HG02759 (cell line): ENCODE measurements around the gene C16orf46.
A peak's percentile ranks its signal among the peaks of the same experiment; 100 is the strongest.
"Not testable (repeated sequence)": the region's sequence is repeated elsewhere in the genome, so short reads cannot be mapped to it uniquely, and the experiment has no call there.

Experiments used
- ATAC-seq: cut with Tn5 transposase; IDR thresholded peaks from one replicate; pipeline ENCODE4 v1.9.1; 2021; ENCODE audit warnings: mild to moderate bottlenecking, moderate library complexity; ENCODE audit not compliant: unreplicated experiment

Gene C16orf46, protein sequence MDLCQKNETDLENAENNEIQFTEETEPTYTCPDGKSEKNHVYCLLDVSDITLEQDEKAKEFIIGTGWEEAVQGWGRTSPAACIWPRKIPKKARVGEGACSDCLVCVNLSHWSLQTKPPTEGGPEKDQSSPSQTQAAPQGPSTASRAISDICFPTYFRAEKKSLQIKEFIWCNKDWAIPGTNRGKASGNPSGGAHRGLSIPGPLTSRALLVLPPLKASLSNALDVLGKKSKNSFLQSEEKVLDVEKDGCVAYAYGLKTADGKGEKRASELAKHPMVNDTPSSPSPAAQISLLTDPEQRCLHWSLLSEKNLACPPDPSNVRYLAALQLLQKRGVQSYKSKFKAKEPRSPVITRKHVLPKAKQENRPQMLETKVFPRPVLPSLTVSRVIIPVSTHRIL

DNA sequence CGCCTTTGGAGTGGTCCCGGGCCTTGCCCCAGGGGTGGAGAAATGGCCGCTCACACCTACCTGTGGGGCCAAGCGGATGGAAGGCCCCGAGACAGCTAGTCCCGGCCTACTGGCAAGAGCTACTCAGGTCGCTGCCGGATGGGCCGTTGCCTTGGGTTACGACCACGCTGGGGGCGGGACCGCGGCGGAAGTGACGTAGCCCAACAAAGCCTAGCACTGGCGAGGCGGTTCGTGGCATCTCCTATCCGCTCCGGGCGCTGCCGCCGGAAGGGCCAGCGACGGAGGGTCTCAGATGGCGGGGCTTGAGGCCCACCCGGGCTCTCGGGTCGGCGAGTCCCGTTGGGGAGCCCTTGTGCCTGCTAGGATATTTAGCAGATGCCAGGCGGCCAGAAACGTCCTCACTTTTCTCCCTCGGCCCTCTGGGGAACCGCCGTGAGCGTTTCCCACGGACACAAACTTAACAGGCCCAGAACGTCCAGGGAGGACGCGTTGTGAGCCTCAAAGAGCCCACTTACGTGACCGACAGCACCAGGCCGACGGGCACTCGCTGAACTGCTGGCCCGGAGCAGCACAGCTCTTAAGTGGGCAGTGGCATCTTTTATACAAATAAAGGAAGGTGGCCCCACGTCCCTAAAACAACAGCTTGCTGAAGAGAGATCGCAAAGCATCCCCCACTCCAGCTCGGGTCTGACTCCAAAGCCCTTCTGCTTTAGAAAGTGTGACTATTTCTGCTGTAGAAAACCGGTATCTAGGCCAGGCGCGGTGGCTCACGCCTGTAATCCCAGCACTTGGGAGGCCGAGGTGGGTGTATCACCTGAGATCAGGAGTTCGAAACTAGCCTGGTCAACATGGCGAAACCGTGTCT lies at the start of gene C16orf46:
C16orf46 (minus strand) TSS at position 163 of the 865 bp plus-strand sequence. CDS start 13,283 bp downstream, outside the sequence.
- ATAC-seq, result peak; percentile 95

- ATAC-seq, result no peak
Measured at GRCh38 chr16:81123092-81123852, 46.2 kb upstream of the C16orf46 start.

DNA sequence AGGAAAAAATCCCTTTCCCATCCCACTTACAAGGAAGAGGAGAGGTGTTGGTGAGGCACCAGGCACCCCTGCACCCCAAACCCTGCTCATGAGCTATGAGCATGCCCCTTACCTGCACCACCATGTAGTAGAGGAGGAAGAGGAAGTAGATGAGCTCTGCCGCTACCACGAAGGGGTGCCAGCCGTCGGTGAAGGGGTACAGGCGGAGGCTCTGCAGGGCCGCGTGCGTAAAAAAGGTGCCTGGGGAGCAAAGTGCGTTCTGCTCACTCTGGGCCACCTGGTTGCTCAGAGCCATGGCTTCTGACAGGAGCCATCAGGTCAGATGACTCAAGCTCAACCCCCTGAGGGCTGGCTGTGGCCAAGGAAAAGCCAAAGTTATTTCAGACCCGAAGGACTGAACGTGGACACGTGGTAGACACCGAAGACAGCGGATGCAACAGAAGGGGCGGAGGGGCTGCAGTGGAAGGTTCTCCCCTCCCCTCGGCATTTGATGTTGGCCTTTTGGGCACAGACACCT lies 44.5 kb upstream of the C16orf46 start:
- ATAC-seq, result no peak

- ATAC-seq, result no peak
Measured at GRCh38 chr16:81117436-81117835, 40.4 kb upstream of the C16orf46 start.

DNA sequence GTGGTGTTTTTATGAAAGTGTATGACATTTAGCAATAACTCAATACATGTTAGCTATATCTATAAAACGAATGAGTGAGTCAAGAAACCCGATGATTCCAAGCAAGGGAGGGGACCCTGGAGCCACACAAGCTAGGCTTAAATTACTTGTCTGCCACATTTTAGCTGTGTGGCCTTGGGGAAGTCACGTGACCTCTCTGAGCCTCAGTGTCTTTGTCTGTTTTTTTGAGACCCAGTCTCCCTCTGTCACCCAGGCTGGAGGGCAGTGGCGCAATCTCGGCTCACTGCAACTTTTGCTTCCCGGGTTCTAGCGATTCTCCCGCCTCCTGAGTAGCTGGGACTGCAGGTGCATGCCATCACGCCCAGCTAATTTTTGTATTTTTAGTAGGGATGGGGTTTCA lies 39.2 kb upstream of the C16orf46 start:
- ATAC-seq, result no peak

- ATAC-seq, result no peak
Measured at GRCh38 chr16:81112453-81112852, 35.4 kb upstream of the C16orf46 start.

- not testable (repeated sequence) for ATAC-seq
Measured at GRCh38 chr16:81109274-81109673, 32.2 kb upstream of the C16orf46 start.

DNA sequence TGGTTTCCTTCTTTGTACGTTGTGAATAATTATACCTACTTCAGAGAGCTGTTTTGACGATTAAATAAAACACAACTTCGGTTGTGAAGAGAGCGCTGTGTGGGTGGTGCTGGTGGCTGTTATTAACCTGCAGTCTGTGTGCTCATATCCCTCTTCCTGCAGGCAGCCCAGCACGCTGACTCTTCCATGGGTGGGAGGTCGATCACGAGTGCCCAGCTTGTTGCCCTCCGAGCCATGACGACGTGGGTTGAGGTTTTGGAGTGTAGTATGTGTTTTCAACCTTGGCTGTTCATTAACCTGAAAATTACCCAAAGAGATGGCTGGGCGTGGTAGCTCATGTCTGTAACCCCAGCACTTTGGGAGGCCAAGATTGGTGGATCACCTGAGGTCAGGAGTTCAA lies 30.5 kb upstream of the C16orf46 start:
- no peak for ATAC-seq

- ATAC-seq, result no peak
Measured at GRCh38 chr16:81106826-81107503, 29.9 kb upstream of the C16orf46 start.

DNA sequence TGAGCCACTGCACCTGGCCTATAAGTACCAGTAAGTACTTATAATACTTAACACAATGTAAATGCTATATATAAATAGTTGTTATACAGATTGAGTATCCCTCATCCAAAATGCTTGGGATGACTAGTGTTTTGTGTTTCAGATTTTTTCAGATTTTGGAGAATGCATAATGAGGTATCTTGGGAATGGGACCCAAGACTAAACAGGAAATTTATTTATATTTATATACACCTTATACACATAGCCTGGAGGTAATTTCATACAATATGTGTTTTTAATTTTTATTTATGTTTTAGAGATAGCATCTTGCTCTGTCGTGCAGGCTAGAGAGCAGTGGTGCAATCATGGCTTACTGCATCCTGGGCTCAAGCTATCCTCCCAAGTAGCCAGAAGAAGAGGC lies 28.9 kb upstream of the C16orf46 start:
- no peak for ATAC-seq

DNA sequence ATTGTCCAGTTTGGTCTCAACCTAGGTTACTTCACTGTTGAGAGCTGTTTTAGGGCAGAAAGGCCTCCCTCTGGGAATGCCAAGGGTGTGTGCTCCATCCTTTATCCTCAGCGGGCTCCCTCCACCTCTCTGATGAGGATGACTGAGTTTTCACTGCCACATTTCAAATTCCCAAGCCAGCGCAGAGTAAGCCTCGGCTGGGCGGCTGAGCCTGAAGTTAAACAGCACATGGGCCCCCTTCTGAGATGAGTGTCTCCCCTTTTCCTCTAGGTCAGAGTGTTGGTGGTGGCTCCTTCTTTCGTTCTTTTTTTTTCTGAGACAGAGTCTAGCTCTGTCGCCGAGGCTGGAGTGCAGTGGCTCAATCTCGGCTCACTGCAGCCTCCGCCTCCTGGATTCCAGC lies 24.7 kb upstream of the C16orf46 start:
- ATAC-seq, result no peak

DNA sequence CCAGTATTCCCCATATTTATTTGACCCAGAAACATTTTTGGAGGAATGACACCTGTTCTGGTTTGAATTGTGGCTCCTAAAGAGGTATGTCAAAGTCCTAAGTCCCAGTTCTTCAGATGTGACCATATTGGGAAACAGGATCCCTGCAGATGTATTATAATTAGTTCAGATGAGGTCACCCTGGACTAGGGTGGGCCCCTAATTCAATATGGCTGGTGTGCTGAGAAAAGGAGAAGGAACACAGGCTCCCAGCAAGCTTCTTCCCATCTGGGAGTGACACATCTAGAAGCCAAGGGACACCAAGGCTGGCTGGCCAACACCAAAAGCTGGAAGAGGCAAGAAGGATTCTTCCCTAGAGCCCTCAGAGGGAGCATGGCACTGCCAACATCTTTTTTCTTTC lies 22.9 kb upstream of the C16orf46 start:
- ATAC-seq, result no peak

DNA sequence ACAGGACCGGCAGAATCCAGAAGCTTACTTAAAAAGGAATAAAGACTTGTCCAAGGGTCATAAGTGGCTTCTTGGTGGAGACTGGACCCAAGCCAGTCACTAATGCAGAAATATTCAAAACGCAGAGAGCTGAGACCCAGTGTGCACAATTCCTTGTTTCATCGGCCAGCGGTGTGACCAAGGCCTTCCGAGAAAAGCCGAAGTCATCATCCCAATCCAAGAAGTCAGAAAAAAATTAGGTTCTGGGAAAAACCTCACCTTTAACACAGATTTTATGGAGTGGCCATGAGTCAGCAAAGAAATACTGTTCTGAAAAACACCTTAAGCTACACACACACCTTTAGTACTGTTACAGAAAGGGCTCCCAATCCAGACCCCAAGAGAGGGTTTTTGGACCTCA lies 20.2 kb upstream of the C16orf46 start:
- no peak for ATAC-seq

GRCh38 chr16:81096715-81097208 lies 19.7 kb upstream of the C16orf46 start:
- ATAC-seq, result no peak

DNA sequence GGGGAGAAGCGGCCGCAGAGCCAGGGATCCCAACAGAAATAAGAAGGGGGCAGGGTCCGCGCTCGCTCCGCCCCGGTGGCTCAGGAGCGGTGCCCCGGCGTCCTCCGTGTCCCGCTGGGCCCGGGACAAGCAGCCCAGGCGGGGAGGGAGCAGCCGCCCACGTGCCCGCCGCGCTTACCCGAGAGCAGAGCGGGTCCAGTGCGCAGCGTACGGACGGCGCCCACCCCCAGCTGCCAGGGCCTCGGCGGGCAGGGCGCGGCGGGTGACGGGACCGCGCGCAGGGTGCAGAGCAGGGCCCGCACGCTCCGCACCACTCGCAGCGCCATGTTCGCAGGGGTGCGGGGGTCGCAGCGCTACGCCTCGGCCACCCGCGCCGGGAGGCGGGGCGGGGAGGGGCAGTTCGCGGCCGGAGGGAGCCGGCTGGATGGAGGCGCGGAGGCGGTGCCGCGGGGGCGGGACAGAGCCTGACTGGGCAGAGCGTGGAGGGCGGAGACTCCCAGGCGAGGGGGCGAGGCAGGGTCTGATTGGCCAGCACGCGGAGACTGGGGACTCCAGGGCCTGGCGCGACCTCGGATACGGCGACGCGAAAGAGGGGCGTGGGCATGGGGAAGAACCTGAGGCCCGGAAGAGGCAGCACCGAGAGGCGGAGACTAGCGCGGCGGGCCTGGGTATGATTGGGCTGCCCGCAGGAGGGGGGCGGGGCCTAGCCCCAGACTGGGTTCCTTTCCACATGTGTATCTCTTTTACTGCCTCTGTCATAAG lies 19.1 kb upstream of the C16orf46 start, which contains the start of gene GCSH:
GCSH (minus strand) TSS at position 443 of the 762 bp plus-strand sequence; CDS start at position 326, 117 bp downstream.
- ATAC-seq, result peak; percentile 97

- peak; percentile 7 for ATAC-seq
Measured at GRCh38 chr16:81095653-81095952, 18.6 kb upstream of the C16orf46 start.

DNA sequence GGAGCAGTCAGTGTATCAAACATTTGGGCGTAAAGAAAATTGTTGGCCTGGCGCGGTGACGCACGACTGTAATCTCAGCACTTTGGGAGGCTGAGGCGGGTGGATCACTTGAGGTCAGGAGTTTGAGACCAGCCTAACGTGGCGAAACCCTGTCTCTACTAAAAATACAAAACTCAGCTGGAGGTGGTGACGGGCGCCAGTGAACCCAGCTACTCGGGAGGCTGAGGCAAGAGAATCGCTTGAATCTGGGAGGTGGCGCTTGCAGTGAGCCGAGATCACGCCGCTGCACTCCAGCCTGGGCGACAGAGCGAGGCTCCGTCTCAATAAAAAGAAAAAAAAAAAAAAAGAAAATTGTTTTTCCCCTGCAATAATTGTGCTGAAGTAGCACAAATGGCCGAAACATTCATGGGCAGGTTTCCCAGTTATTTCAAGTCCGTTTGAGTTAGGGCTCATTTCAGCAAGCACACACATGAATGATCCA lies 17.8 kb upstream of the C16orf46 start:
- no peak for ATAC-seq

DNA sequence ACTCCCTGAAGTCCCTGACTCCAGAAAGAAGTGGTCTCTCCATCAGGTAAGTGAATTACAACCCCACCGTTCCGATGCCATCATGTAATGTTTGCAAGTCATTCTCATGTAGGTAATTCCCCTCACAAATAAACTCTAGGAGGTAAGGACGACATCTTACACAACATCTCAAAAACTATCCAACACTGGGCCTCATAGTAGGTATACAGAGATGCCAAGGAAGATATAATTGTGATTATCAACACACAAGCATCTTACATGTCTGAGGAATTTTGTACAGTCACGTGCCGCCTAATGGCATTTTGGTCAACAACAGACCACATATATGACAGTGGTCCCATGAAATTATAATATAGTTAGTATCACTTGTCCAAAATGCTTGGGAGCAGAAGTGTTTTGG lies 11.8 kb upstream of the C16orf46 start:
- no peak for ATAC-seq

DNA sequence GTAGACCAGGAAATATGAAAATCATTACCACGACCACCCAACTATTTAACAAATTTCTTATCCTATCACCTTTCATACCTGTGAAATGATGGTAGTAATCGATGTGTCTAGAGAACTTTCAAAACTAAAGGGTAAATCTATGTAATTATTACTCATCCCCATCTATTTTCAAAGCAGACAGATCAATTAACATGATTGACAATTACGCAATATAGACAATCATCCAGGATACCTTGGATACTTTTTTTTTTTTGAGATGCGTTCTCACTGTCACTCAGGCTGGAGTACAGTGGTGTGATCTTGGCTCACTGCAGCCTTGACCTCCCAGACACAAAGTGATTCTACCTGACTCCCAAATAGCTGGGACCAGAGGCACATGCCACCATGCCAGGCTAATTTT lies 4.0 kb upstream of the C16orf46 start:
- ATAC-seq, result no peak
